NCI-H526 (cell line): Measurements from ENCODE around the gene HIBCH.
"Not testable (repeated sequence)": the region's sequence is repeated elsewhere in the genome, so short reads cannot be mapped to it uniquely, and the experiment has no call there.

Source experiments
- DNase-seq, 2 experiments: peaks; one replicate each; lab custom pipeline; 2025; lab: John Stamatoyannopoulos, UW

HIBCH gene

DNA sequence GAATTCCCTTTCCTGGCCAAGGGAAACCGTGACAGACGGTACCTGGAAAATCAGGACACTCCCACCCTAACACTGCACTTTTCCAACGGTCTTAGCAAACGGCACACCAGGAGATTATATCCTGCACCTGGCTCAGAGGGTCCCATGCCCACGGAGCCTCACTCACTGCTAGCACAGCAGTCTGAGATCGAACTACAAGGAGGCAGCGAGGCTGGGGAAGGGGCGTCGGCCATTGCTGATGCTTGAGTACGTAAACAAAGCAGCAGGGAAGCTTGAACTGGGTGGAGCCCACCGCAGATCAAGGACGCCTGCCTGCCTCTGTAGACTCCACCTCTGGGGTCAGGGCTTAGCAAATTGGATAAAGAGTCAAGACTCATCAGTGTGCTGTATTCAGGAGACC lies 95.6 kb downstream of the HIBCH start:
- not testable (repeated sequence) for DNase-seq

GRCh38 chr2:190222745-190223144 lies 96.9 kb downstream of the HIBCH start:
- not testable (repeated sequence) for DNase-seq

GRCh38 chr2:190221429-190221828 lies 98.2 kb downstream of the HIBCH start:
- no peak for DNase-seq

GRCh38 chr2:190219186-190219585 lies 100.4 kb downstream of the HIBCH start:
- DNase-seq = no peak

DNA sequence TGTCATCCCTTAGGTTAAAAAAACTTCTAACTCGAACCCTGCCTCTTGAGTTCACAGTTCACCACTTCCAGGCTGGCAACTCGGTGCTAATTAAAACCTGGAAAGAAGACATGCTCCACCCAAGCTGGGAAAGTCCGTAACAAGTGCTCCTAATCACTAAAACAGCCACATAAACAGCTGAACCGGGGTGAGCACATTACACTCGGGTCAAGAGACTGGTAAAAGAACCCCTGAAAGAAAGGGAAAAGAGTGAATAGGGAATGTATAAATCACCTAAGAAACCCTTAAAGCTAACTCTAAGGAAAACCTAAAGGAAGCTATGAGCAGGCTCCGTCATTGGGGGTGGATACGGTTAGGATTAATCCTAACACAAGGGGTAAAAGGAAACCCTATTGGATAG lies 102.0 kb downstream of the HIBCH start:
- DNase-seq = no peak

DNA sequence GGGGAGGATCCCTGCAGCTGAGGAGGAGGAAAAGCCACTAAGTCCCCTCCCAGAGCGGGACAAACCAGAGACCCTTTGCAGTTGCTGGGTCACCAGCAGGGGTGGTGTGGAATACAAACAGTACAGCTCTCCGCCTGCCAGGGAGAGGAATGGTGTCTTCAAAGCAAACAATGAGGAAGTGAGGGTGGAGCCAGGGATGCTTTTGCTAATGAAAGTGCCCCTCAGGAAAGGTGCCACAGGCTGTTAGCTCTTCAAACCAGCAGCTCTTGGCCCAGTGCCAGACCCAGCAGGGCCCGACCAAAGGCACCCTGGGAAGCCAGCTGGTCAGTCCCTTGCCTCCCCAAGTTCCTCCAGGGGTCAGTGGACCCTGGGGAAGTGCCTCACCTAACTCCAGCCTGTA lies 102.8 kb downstream of the HIBCH start:
- peak in 1 of 2 experiments; percentile 33 for DNase-seq

DNA sequence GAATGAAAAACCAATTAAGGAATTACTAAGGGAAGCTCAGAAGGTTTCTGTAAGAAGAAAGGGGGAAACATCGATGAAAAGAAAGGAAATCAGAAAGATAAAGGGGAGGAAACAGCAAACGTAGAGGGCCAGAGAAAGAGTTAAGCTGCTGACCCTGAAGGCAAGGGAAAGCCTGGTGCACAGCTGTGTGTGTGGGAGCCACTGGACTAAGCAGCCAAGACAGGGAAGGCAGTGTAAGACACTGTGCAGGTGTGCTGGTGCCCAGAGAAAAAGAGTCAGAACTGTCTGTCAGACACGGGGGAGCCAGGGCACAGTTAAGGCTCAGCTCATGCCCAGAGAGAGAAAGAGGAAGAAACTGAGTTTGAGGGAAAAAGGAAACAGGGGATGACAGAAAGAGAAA lies 104.0 kb downstream of the HIBCH start:
- DNase-seq = no peak

GRCh38 chr2:190214426-190215194 lies 105.0 kb downstream of the HIBCH start:
- no peak for DNase-seq

DNA sequence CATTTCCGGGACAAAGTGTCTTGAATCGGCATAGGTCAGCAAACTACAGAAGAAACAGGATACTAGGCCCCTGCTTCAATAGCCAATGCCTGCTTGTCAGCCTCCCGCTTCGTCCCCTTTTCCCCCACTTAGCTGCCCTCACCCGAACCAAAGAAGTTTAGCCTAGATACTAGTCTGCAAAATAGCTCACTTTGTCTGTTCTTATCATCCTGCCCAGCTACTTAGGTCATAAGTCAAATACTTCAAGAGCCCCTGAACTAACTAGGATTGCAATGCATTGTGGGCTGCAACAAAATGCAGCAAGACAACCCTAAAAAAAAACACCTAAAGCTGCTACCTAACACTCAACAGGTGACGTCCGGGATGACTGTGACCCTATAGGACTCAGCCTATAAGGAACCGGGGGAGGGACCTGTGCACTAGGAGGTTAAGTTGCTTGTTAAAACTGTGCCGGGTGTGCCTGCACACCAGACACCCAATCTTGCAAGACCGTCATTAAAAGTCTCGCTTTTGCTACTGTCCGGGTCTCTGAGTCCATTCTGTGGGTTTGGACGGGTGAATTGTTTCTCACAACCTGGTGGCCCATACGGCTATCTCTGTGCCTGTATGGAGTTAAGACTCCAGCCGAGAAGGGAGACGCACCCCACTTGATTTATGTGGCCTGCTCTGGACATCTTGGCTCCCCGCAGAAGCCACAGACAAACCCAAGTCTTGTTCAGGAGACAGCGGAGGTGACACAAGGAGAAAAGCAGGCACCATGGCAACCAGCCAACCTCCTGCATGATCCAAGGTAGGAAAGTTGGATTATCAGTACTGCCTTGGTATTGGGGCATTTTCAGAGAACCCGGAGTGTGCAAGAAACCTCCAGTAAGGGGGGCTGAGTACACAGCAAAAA lies 105.9 kb downstream of the HIBCH start:
- no peak for DNase-seq

DNA sequence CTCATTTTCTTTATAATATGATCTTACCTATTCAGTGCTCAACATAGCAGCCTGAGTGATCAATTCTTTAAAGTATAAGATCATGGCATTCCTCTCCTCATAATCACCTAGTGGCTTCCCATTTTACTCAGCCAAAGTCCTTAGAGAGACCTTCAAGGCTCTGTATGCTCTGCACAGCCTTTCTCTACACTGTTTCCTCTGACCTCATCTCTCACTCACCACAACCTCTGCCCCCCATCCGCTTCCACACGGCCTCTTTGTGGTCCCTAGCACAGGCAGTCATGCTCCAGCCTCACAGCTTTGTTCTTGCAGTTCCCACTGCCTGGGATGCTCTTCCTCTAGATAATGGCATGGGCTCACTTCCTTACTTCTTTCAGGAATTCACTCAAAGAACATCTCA lies 109.2 kb downstream of the HIBCH start:
- DNase-seq = no peak

DNA sequence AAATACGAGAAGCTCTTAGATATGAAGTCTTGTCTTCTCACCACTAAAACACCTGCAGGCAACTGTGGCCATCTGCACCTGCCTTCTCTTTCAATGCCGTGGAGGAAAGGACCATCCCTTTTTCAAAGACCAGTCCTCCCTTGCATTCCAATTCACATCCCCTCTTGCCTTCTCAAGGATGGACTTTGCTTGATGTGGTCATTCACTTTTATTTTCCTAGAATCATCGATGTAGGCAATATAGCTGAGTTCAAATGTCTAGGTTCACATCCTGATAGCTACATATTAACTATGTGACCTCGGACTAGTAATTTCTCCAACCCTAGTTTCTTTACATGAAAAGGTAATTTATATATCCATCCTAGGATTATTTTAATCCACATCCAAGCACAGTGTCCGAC lies 110.1 kb downstream of the HIBCH start:
- no peak for DNase-seq

- DNase-seq = no peak
These were observed 111.7 kb downstream of the HIBCH start for GRCh38 chr2:190207930-190208329.

- no peak for DNase-seq
These were observed 114.0 kb downstream of the HIBCH start for GRCh38 chr2:190205657-190206056.

- DNase-seq = no peak
These were observed 117.0 kb downstream of the HIBCH start for GRCh38 chr2:190202604-190203003.

DNA sequence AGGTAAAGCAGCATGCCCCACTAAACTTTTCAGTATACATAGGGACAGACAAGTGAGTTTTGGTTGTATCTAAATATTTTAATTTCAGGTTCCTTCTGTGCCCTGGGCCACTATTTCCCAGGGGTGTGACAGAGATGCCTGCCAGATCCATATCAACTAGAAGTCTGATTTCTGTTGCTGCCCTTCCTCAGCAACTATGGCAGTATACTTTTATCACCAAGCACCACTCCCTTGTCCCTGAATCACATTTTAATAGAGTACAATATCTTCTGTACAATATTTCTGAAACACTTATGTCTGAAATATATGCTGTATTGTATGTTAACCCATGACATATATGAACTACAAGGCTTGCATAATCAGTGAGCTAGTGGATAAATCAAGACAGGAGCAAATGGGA lies 117.6 kb downstream of the HIBCH start:
- no peak for DNase-seq

- no peak for DNase-seq
These were observed 119.0 kb downstream of the HIBCH start for GRCh38 chr2:190200603-190201002.

- DNase-seq = no peak
These were observed 120.1 kb downstream of the HIBCH start for GRCh38 chr2:190199530-190199929.

- no peak for DNase-seq
These were observed 120.5 kb downstream of the HIBCH start for GRCh38 chr2:190199109-190199508.

DNA sequence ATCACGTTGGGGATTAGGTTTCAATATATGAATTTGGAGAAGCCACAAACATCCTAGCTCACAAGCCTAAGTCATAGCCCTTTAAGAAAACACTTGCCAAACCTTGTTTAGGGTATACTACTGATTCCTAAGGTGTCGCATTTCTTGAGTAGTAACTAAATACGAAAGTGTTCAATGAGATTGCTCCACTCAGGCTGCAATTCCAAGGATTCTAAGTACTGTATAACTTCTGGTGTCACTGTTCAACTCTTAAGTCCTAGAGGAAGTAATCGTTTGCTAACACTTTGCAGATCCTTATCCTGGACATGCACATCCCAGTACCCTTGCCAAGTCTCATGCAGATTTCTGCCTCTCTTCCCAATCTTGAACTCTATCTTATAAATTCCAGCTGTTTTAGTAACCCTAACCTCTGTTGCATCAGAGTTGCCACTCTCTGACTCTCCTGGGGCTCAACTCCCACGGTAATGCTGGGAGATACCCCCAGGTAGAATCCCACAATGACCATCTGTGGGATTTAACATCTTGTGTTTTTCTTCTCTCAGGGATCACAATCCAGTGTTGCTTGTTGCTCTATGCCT lies 122.4 kb downstream of the HIBCH start:
- DNase-seq = no peak

- DNase-seq = no peak
These were observed 129.0 kb downstream of the HIBCH start for GRCh38 chr2:190190507-190191162.

GRCh38 chr2:190188289-190188688 lies 131.3 kb downstream of the HIBCH start:
- DNase-seq = no peak

- DNase-seq = no peak
These were observed 133.4 kb downstream of the HIBCH start for GRCh38 chr2:190186238-190186637.
